Right forelimb (tissue), 1 donor: ENCODE data around the gene ITPR1.
"Not testable (repeated sequence)": the region's sequence is repeated elsewhere in the genome, so short reads cannot be mapped to it uniquely, and the experiment has no call there.

Experiments used
- DNase-seq: peaks from one replicate; pipeline ENCODE4 v3.0.0-alpha.2; 2018

Gene ITPR1

DNA sequence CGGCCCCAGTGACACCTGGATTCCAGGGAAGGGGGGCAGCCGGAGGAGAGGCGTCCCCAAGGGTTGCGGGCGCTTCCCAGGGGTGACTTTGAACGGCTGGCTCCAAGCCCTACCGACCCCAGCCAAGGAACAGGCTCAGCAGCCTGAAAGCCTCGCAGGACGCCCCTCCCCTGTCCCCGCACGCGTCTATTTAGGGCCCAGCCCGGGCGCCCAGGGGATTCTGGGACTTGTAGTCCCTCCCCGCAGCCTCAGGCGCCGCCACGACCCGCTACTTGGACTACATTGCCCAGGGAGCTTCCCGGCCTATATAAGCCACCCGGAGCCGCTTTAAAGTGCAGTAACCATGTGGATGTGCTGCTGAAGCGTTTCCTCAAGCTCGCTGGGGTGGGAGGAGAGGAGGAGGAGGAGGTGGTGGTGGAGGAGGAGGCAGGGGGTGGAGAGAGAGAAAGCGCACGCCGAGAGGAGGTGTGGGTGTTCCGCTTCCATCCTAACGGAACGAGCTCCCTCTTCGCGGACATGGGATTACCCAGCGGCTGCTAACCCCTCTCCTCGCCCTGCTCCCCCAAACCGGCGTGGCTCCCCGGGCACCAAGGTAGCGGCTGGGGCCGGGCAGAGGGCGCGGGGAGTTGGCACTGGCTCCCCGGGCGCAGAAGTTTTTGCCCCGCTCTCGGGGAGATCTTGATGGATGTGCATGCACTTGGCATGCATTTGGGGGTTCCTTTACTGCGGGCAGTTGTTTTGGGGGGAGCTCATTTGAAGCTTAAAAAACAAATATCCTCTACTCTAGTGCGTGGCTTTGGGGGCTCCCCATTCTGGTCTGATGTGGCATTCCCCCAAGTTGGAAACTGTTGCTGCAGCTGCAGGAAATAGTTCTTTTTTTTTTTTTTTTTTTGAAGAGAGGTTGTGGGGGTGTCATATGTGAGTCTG, at the start of gene ITPR1:
ITPR1 (plus strand) TSS at position 335 of the 927 bp plus-strand sequence. CDS start 23,144 bp downstream, outside the sequence.
- DNase-seq = peak; percentile 98

DNA sequence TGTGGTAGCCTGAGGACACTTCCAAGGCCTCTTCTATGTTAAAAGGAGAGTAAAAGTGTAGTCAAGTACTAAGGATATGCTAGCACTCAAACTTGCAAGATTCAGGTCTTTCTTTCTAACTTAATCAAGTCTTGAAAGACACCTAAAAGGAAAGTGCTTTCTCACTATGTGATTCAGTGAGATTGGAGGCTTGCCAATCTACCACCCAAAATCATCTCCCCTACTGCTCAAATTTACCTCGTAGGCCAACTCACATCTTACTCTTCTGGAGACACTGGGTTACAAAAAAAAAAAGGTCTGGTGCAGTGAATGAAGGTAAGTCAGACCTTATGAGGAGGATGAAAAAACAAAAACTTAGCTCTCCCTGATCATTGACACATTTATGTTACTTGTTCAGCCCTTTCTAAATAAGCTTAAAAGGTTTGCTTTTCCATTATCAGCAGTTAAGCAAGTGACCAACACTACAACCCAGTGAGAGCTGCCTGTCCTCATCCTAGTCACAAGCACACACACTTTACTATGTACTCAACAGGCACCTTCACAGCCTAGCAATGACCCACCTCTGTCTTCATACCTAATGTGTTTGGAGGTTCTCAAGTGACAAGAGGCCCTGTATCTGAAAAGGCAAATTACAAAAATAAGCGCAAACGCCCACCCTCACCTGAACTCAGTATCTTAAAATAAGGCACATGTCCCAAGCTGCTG, 45.7 kb upstream of the ITPR1 start:
- no peak for DNase-seq

DNA sequence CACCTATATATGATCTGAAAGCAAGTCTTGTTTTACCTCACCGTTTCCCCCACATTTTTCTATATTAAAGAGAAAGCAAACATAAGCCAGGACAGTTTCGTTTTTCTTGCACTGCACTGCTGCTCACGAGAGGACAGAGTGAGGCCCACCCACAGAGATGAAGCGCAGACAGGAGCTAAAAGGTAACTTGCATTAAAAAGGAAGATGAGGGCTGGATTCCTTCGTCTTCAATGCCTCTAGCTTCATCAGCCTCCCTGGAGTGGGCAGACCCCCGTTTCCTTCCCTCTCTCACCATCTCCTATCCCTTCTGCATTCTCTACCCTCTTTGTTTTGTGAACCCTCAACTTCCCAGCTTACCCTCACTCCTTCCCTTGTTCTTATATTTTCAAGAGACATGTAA, 45.0 kb upstream of the ITPR1 start:
- no peak for DNase-seq

DNA sequence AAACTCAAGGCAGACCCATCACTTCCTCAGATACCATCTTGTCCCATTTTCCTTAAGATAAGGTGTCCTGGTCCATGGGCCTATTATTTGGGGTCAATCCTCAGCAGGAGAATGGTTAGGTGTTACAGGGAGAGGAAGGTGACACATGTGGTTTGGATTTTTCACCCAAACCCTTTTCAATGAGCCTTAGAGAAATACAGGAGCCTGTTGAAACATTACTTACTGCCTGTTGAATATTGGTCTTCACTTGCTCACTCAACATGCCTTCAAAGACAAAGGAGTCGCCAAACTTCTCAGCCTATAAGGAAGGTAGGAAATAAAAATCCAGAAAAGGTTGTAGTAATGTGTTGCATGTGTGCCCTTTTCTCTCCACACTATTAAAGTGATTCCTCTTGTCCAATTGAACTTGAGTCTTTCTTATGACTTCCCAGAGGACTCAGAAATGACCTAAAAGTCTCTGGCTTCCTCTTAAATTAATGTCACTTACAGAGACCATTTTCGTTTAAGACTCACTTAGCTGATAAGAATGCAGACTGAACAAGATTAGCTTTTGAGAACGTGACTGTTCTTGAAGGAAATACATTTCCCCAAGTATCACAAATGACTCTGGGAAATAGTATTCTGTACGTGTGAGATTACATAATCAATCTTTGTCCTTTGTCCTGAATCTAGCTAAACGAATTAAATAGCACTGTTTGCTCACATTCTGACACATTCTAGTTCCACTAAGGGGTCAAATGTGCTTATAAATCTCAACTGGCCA, 43.9 kb upstream of the ITPR1 start:
- DNase-seq = no peak

DNA sequence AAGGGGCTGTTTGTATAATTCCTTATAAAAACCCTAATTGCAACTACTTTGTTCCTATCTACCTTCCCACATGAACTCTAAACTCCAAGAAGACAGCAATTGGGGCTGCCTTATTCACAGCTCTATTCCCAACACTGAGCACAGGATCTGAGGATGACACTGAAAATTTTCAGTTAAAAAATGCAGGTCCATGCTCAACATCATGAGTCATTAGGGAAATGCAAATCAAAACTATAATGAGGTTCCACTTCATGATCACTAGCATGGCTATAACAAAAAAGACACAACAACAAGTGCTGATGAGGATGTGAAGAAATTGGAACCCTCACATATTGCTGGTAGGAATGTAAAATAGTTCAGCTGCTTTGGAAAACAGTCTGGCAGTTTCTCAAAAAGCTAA, 39.0 kb upstream of the ITPR1 start:
- DNase-seq = no peak

DNA sequence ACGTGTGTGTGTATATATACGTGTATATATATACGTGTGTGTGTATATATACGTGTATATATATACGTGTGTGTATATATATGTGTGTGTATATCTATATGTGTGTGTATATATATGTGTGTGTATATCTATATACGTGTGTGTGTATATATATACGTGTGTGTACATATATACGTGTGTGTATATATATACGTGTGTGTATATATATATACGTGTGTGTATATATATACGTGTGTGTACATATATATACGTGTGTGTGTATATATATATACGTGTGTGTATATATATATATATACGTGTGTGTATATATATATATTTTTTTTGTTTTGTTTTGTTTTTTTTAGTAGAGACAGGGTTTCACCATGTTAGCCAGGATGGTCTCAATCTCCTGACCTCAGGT, 36.4 kb upstream of the ITPR1 start:
- not testable (repeated sequence) for DNase-seq

DNA sequence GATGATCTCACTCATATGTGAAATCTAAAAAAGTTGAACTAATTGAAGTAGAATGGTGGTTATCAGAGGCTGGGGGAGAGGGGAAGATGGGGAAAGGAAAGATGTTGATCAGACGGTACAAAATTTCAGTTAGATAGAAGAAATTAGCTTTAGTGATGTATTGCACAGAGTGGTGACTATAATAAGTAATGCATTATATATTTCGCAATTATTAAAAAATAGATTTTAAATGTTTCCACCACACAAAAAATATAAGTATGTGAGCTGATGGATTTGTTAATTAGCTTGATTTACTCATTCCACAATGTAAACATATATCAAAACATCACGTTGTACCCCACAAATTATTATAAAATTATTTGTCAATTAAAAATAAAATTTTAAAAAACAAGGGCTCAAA, 34.2 kb upstream of the ITPR1 start:
- DNase-seq = no peak

DNA sequence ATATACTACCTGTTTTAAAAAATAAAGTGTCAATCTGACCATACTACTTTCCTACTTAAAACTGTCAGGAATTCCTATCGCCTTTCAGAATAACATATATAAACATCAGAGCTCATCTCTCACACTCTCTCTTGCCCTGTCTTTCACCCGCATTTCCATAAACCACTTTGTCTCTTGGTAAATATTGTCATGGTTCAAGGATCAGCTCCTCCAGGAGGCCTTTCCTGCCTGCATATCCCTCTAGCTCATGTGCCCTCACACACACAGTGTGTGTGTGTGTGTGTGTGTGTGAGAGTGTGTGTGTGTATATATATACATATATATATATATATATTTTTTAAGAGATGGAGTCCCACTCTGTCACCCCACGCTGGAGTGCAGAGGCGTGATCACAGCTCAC, 32.8 kb upstream of the ITPR1 start:
- DNase-seq = no peak

DNA sequence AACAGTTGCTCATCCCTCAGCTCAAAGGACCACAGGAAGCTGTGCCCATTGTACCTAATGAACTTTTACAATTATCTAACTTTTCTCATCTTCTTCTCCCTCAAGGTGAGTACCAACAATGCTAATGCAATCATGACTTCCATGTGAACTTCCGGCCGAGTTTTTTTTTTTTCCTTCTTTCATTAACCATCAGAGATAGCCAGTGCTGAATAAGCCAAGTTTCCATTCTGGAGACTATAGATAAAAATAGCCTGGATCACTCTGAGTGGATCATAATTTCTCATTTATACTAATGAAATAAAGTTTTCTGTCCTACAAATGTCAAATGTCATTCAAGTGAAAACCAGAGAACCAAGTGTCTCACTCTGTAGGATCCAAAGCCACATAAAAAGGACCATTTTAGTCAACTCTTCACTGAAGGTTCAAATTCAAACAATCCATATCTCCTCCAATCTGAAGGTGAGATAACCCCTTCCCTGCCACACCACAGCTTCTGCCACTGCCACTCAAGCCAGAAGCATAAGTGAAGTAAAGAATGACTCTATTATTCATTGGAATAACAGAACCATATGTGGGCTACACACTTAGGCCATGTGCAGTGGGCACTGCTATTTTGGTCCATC, 31.6 kb upstream of the ITPR1 start:
- DNase-seq = no peak

DNA sequence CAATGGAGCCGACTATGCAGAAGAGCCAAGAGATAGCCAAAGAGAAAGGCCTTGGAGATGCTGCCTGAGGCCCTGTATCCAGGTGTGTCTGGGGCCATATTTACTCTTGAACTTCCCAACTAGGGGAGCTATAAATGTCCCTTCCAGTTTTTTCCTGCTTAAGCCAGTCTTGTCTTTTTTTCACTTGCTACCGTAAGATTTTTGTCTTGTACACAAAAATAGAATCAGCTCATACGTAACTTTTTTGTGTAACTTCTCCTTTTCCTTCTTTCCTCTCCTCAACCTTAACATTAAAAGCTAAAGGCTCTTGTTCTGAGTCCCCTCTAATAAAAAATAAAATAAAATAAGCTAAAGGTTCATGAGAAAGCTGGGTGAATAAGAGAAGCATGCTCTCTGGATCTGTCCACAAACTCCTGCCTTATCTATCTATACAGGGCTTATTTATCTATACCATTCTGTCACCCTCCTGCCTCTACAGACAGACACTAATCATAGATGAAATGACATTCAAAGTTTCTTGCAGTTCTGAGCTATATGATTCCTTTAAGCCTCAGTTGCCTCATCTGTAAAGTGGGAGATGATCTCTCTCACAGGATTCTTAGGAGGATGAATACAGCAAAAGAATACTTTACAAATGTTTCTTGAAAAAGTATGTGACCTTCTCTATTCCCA, 30.6 kb upstream of the ITPR1 start:
- DNase-seq = no peak

DNA sequence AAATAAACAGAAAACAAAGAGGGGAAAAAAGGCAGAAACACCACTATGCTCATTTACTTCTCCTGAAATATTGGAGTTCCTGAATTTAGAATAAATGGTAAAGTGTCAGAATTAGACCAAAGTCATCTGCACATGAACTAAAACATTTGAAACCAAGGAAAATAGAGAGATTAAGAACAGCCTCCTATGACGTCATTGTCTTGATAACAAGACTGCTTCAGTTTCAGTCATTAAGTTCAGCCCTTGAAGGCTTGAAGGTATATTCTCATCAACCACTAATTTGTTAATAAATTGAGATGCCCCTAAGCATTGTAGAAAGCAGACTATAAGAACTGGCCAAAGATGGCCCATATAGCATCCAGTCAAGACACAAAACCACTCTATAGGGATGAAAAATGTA, 28.6 kb upstream of the ITPR1 start:
- DNase-seq = no peak

DNA sequence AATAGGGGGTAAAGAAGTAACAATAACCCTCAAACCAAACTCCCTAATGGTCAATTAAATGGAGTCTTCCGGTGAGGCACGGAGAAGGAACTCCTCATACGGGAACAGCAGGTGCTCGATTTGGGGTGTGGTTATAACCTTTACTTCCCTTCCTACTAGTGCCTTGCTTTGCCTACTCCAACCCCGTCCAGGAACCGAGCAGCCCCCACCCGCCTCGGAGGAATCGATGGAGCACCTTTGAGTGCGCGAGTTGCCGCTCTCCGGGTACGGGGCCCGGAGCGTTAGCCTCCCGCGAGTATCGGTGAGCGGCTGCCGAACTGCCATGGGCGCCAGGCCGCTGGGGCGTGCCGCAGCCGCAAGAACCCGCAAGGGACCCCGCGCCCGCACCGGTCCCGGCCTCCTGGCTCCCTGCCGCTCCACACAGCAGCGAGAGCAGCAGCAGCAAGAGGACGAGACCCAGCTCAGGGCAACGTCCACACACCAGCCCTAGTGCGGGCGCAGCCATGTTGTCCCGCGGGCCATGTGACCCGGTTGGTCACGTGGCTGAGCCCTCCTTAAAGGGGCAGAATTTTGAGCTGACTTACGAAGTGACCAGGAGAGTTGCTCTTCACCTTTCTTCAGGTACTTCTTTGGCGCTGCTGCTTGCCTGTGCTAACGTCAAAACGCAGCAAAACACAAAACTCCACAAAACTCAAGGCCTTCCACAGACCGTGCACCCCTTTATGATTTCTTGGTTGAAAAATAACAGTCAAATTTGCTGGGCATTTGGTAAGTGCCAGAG, 26.2 kb upstream of the ITPR1 start, which contains the start of gene SUMF1:
SUMF1 (minus strand) TSS at position 529 of the 781 bp plus-strand sequence; CDS start at position 505, 24 bp downstream.
- DNase-seq = peak; percentile 89

DNA sequence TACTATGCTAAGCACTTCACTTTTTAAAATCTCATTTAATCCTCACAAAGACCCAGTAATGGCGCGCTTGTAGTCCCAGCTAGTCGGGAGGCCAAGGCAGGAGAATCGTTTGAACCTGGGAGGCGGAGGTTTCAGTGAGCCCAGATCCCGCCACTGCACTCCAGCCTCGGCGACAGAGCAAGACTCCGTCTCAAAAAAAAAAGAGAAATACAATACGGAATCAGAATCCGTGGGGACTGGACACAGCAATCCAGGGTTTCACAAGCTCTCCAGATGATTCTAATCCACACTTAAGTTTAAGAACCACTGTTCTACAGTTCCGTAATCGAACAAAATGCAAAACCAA, 25.7 kb upstream of the ITPR1 start:
- DNase-seq = no peak

DNA sequence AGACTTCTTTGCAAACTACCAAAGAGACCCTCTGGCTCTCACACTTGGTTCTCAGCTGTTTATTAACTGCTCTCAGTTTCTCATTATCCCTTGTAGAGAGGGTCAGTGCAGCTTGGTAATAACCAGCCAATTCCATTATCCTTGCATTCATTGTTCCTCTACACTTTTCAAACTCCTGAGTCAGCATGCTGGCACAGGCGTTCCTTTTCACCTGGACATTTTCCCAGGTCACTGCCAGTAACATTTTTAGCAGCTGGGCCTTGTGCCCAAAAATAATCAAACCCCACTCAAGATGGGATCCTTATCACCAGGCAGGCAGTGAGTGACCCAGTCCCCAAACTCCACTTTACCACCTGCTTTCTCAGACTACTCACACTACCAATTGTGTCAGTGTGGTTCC, 21.2 kb upstream of the ITPR1 start:
- no peak for DNase-seq

DNA sequence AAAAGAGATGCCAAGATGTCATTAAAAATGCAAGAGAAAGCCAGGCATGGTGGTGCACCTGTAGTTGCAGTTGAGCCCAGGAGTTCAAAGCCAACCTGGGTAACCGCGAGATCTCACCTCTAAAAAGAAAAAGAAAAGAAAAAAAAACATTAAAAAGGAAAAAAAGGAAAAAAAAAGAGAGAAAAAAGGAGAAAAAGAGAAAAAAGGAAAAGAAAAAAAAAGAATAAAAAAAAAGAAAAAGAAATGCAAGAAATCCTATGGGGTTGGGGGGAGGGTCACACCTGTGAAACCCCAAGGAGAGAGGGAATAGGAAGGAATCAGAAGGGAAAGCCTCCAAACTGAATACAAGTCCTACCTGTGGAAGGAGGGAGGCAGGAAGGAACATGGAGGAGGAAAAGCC, 20.8 kb upstream of the ITPR1 start:
- DNase-seq = no peak

DNA sequence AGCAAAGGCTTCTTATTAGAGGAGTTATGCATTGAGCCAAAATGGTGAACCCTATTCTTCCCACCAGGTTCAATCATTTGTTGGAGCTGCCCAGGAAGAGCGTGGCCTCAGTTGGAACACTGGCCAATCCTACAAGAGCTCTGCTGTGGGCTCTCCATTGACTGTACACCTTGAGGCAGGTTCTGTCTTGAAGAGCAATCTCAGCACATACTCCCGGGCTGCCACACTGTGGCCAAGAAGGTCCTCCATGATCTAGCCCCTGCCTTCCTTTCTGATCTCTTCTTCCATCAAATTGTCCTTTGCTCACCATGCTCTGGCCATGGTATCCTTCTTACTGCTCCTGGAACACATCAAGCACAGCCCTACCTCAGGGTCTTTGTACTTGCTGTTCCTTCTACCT, 20.4 kb upstream of the ITPR1 start:
- no peak for DNase-seq

DNA sequence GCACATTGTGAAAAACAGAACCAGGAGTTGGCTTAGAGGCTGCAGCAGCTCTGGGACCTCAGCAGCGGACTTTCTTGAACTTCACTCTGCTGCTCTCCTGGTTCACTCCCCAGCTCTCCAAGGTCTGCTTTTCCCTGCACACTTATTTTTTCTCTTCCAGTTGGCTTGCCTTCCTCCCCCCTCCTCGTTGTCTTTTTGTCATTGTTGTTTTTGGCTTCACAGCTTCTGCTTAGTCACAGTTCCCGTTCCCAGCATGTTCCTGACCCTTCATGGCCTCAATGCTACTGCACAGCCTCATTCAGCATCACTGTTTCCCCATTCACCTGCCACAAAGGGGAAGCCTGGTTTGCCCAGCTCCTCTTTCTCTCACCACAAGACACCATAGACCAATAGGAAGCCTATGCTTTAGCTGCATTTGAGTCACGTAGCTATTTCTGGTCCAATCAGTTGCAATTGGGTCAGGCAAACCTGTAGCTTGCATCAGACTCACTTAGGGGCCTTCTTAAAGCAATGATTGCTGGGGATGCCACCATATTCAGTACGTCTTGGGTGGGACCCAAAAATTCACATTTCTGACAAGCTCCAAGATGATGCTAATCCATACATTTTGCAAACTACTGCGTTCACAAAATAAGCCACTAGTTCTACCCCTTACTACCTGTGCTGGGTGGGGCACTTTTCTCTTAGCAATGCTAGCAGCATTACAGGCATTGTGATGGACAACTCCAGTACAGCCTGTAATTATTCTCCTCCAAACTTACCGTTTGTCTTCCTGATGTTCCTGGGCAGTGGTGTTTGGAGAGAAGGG, 18.3 kb upstream of the ITPR1 start:
- peak; percentile 42 for DNase-seq

DNA sequence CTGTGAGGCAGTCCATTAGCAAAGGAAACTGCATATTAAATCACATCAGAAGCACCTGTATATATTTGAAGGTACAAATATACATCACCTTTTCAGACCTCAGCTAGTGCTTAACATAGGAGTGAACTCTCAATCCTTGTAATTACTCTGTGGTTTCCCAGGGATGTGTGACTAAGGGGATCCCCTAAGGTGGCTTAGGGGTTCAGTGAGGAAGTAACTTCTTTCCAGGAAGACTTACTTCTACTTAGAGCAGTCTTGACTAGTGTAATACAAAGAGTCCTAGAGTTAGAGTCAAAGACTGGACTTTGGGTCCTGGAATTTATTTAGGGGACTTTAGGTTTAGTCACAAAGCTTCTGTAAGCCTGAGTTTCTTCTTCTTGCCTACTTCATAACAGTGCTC, 17.3 kb upstream of the ITPR1 start:
- DNase-seq = no peak

DNA sequence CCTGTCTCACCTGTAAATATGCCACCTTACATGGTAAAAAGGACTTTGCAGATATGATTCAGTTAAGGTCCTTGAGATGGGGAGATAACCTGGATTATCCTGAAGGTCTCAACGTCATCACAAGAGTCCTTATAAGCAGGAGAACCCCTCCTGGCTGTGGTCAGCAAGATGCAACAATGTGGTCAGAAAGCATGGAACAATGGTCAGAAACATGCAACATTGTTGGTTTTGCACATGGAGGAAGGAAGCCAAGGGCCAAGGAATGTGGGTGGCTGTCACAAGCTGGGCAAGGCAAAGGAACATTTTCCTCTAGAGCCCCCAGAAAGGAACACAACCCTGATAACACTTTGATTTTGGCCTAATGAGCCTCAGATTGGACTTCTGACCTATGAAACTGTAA, 16.7 kb upstream of the ITPR1 start:
- DNase-seq = no peak

DNA sequence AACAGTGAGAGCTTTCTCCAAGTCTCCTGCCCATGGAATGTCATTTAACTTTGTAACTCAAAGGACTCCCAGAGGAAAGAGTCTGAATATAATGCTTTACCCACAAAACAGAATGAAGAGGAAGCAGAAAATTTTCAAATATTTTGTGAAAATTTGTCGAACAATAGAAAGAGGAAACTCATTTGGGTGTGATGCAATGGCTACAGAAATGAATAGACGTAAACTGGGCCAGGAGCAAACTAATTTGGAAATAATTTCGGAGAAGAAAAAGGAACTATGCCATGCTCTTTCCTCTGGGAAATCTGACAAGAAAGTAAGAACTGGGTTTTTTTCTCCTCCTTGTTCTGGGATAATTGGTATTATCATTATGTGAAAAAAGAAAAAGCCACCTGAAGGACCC, 14.9 kb upstream of the ITPR1 start:
- DNase-seq = no peak

DNA sequence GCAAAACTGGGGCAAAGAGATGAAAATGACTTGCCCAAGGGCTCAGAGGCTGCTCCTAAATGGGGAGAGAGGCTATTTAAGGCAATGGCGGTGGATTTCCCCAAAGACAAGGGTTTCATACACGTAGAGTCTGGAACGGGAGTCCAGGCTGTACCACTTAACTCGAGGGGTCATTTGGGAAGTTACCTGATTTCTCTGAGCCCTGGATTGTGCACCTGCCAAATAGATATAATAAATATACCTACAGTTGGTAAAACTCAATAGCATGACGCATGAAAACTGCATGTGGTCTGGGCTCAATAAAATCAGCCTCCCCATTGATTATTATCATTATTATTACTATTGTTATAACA, 1.3 kb upstream of the ITPR1 start:
- DNase-seq = no peak
